ENCODE results near the gene TMEM91.

The TMEM91 gene

DNA sequence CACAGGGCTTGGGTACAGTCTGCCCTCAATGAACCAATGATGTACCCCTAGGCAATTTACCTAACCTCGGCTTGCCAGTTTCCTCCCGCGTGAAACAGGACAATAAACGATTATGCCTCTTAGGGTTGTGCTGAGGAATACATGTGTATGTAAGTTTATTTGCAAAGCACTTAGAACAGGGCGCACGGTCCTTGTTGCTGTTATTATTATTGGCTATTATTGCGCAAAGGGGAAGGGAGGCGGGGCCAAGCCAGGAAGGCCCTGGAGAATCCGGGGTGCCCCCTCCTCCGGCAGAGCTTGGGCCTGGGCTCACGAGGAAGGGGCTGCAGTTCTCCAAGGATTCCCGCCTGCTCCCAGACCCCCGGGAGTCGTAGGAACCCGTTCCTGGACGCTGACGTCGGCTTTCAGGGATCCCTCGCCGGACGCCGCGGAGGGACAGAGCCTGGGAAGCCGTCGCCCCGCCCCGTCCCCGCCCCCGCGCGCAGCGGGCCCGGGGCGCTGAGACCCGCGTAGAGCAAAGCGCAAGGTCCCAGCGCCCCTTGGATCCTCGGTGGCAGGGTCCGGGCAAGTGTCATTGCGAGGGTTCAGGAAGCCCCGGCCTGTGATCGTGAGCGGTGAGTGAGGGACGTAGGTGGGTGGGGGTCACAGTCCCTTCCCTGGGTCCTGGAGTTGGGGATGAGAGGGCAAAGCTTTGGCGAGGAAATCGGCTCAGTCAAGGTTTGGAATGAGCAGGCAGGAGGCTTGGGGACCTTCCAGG is at the start of gene TMEM91:
TMEM91 (plus strand) TSS at position 293 of the 757 bp plus-strand sequence. CDS start 1,777 bp downstream, outside the sequence.
- TF ChIP-seq, protein P1, sequence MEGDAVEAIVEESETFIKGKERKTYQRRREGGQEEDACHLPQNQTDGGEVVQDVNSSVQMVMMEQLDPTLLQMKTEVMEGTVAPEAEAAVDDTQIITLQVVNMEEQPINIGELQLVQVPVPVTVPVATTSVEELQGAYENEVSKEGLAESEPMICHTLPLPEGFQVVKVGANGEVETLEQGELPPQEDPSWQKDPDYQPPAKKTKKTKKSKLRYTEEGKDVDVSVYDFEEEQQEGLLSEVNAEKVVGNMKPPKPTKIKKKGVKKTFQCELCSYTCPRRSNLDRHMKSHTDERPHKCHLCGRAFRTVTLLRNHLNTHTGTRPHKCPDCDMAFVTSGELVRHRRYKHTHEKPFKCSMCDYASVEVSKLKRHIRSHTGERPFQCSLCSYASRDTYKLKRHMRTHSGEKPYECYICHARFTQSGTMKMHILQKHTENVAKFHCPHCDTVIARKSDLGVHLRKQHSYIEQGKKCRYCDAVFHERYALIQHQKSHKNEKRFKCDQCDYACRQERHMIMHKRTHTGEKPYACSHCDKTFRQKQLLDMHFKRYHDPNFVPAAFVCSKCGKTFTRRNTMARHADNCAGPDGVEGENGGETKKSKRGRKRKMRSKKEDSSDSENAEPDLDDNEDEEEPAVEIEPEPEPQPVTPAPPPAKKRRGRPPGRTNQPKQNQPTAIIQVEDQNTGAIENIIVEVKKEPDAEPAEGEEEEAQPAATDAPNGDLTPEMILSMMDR (IDR thresholded peaks at IDR 0.05; ENCODE audit: low read depth, low read length), result no peak
- no peak for DNase-seq (ENCODE audit: extremely low read depth, low read depth)

DNA sequence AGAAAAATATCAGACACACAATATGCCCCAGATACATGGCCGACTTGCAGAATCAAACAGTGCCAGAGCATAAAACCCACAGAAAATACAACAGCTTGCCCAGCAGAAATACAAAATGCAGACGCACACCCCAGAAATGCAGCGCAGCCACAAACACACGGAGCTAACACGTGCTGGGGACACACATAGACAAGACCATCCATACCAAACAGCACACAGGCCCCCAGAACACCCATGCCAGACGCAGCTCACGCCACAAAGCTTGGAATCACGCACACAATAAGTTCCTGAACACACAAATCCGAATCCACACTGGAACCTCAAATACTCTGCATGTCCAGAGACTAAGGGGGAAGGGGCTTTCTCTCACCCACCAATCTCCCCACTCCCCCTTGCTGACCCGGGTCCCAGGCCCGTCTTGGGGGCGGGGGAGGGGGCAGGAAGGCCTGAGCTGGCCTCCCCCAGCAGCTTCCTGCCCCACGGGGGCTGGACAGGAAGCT is 49.2 kb upstream of the TMEM91 start:
- TF ChIP-seq, protein P1 (IDR thresholded peaks at IDR 0.05; ENCODE audit: low read depth, low read length), result no peak
- DNase-seq (ENCODE audit: extremely low read depth, low read depth), result no peak

DNA sequence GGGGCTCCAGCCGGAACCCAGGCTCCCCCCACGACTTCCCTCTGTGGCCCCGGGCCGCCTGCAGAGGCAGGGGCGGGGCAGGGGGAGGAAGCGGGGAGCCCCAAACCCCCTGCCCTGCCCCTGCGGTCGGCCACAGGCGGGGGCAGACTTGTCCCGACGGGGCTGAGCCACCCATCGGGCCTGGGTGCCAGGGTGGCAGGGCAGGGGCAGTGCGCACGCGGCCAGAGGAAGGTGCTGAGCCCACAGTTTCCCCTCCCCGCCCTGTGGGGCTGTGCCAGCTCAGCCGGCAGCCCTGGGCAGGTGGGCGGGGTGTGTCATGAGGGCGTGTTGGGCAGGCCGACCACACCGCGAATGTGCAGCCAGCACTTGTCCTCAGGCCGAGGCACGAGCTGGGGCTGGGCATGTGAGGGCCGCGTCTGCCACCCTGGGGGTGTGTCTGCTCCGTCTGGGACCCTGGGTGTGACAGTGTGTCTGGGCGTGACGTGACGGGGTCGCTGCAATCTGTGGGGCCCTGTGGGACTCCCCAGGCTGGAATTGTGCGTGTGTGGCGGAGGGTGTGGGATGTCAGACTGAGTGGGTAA is 48.7 kb upstream of the TMEM91 start:
- TF ChIP-seq, protein P1 (IDR thresholded peaks at IDR 0.05; ENCODE audit: low read depth, low read length), result no peak
- no peak for DNase-seq (ENCODE audit: extremely low read depth, low read depth)

DNA sequence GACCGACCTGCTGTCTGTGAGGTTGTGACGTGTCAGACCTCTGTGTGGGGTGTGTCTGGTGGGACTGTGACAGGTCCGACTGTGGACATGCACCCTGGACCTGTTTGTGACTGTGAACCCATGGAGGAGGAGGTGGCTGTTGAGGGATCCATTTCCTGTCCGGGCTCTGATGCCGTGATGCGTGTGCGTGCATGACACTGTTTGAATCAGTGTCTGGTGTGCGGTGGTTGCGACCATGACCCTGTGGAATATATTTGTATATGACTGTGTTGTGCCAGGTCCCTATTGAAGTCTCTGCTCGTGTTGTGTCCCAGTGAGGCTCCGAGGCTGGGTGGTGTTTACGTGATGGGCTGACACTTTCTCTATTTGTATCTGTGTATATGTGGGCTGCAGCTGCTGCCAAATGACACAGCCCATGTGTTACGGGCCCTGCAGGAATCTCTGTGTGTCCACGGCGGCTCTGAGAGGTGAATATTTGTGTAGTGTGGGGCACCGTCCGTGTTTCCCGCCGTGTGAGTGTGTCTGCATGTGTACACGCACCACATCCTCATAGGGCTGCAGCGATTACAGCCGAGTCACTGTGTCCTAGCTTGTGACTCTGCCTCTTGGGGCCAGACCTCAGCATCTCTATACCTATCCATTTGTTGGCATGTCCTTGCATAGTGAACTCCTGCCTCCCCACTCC is 48.0 kb upstream of the TMEM91 start:
- TF ChIP-seq, protein P1 (IDR thresholded peaks at IDR 0.05; ENCODE audit: low read depth, low read length), result no peak
- no peak for DNase-seq (ENCODE audit: extremely low read depth, low read depth)

DNA sequence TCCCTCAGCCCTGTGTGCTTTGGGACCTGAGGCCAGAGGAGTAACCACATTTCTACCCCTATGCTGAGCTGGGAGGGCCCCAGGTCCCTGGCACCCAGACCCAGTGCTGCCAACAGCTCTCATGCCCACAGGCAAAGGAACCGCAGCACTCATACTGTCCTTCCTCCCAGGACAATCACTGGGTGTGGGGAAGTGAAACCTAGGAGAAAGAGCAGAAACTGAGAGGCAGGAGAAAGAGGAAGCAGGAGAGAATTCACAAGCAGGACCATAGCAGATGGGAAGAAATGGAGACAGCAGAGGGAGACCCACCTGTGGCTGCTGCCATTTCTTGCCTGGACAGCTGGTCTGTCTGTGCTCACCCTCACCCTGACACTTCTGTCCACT is 47.5 kb upstream of the TMEM91 start:
- DNase-seq (ENCODE audit: extremely low read depth, low read depth), result no peak
- TF ChIP-seq, protein P1 (IDR thresholded peaks at IDR 0.05; ENCODE audit: low read depth, low read length), result no peak

DNA sequence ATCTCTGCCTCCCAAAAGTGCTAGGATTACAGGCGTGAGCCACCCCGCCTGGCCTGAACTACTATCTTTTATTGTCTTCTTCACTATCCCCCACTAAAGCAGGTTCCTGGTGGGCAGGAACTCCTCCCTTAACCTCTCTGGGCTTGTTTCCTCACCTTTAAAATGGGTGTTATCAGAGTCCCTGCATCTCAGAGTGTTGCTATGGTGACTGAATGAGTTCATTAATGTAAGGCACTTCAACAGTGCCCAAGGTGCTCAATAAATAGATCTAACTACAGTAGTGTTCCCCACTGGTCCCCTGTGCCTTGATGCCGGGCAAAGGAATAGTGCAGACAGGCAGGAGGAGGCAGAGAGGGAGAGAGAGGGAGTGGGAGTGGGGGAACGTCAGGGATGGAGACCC is 45.9 kb upstream of the TMEM91 start:
- TF ChIP-seq, protein P1 (IDR thresholded peaks at IDR 0.05; ENCODE audit: low read depth, low read length), result no peak

More for the DNA sequence above, 45.9 kb upstream of the TMEM91 start:
- no peak for DNase-seq (ENCODE audit: extremely low read depth, low read depth)
